ENCODE data around the gene CASZ1.
A peak's percentile ranks its signal among the peaks of the same experiment; 100 is the strongest.

The CASZ1 gene

GRCh38 chr1:10599194-10599861, 197.1 kb downstream of the CASZ1 start:
- DNase-seq (ENCODE audit: low read depth, low spot score) = peak; percentile 43
- peak overlapping the region; percentile 78 for H3K27ac ChIP-seq

DNA sequence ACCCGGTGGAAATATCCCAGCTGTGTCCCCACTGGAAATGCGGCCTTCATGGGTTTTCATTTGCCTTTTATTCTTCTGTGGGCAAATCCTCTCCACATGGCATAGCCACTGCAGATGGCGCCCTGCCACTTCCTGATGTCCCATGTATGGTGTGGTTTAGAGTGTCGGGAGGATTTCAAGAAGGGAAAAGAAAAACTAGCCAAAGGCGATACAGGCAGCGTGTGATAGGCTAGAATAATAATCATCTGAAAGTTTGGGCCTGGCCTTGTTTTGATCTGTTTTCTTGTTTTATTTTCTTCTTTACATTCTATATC, 198.1 kb downstream of the CASZ1 start:
- H3K27ac ChIP-seq = peak overlapping the region; percentile 78
- DNase-seq (ENCODE audit: low read depth, low spot score) = no peak

GRCh38 chr1:10597492-10598388, 198.7 kb downstream of the CASZ1 start:
- H3K27ac ChIP-seq = no peak overlapping the region

GRCh38 chr1:10596780-10597179, 199.7 kb downstream of the CASZ1 start:
- no peak for DNase-seq (ENCODE audit: low read depth, low spot score)
- H3K27ac ChIP-seq = no peak overlapping the region

More at GRCh38 chr1:10597492-10598388, 198.7 kb downstream of the CASZ1 start:
- no peak for DNase-seq (ENCODE audit: low read depth, low spot score)

DNA sequence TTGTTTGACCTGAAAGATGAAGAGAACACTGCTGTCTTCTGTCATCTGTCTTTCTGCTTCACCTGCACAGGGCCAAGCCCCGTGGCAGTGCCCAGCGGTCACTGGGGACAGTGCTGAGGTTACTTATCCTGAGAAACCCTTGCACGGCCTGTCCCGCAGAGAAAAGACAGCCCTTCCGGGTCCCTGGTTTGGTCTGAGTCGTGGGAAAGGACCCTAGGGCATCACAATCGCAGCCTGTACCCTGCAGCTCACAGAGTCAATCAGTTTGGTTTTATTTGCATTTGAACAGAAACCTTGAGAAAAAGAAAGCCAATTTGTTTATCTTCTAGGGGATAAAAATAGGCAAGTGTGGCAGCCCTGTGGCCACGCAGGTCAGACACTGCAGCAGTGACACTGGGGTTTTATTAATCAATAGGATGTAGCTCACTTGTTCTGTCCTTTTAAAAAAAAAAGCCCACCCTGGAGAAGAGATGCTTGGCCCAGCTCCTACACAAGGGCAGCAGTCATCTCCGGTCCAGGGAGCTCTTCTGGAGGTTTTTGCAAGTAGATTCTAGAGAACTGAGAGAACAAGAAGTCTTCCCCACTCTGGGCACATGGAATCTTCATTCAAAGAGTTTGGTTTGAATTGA, 201.7 kb downstream of the CASZ1 start:
- no peak for DNase-seq (ENCODE audit: low read depth, low spot score)
- no peak overlapping the region for H3K27ac ChIP-seq

GRCh38 chr1:10593750-10594149, 202.7 kb downstream of the CASZ1 start:
- H3K27ac ChIP-seq = no peak overlapping the region
- DNase-seq (ENCODE audit: low read depth, low spot score) = no peak

- DNase-seq (ENCODE audit: low read depth, low spot score) = no peak
- no peak overlapping the region for H3K27ac ChIP-seq
Measured at GRCh38 chr1:10592373-10592772, 204.1 kb downstream of the CASZ1 start.

GRCh38 chr1:10591010-10591409, 205.4 kb downstream of the CASZ1 start:
- no peak for DNase-seq (ENCODE audit: low read depth, low spot score)
- no peak overlapping the region for H3K27ac ChIP-seq

GRCh38 chr1:10589074-10589473, 207.4 kb downstream of the CASZ1 start:
- DNase-seq (ENCODE audit: low read depth, low spot score) = no peak
- H3K27ac ChIP-seq = no peak overlapping the region

GRCh38 chr1:10588640-10589039, 207.8 kb downstream of the CASZ1 start:
- H3K27ac ChIP-seq = no peak overlapping the region
- no peak for DNase-seq (ENCODE audit: low read depth, low spot score)

Data from epithelial cell of prostate (primary cell).